ENCODE measurements around the gene ZNF438.

Gene ZNF438

GRCh38 chr10:30897048-30897447, 134.6 kb downstream of the ZNF438 start:
- no peak for DNase-seq (ENCODE audit: low read depth)
- no peak for TF ChIP-seq CTCF (IDR thresholded peaks at IDR 0.05; ENCODE audit: insufficient read depth, low read depth, low read length, missing control alignments)
- H3K4me3 ChIP-seq (ENCODE audit: low read depth, low read length), result no peak overlapping the region

- no peak for TF ChIP-seq CTCF (IDR thresholded peaks at IDR 0.05; ENCODE audit: insufficient read depth, low read depth, low read length, missing control alignments)
- DNase-seq (ENCODE audit: low read depth), result no peak
- H3K4me3 ChIP-seq (ENCODE audit: low read depth, low read length), result no peak overlapping the region
Measured at GRCh38 chr10:30894221-30894620, 137.4 kb downstream of the ZNF438 start.

GRCh38 chr10:30893208-30893607, 138.5 kb downstream of the ZNF438 start:
- TF ChIP-seq CTCF (IDR thresholded peaks at IDR 0.05; ENCODE audit: insufficient read depth, low read depth, low read length, missing control alignments), result no peak
- DNase-seq (ENCODE audit: low read depth), result no peak
- no peak overlapping the region for H3K4me3 ChIP-seq (ENCODE audit: low read depth, low read length)

- no peak for TF ChIP-seq CTCF (IDR thresholded peaks at IDR 0.05; ENCODE audit: insufficient read depth, low read depth, low read length, missing control alignments)
- no peak overlapping the region for H3K4me3 ChIP-seq (ENCODE audit: low read depth, low read length)
- DNase-seq (ENCODE audit: low read depth), result no peak
Measured at GRCh38 chr10:30887839-30888238, 143.8 kb downstream of the ZNF438 start.

GRCh38 chr10:30885423-30885822, 146.2 kb downstream of the ZNF438 start:
- TF ChIP-seq CTCF (IDR thresholded peaks at IDR 0.05; ENCODE audit: insufficient read depth, low read depth, low read length, missing control alignments), result no peak
- no peak overlapping the region for H3K4me3 ChIP-seq (ENCODE audit: low read depth, low read length)
- DNase-seq (ENCODE audit: low read depth), result no peak

GRCh38 chr10:30883751-30884150, 147.9 kb downstream of the ZNF438 start:
- DNase-seq (ENCODE audit: low read depth), result no peak
- no peak for TF ChIP-seq CTCF (IDR thresholded peaks at IDR 0.05; ENCODE audit: insufficient read depth, low read depth, low read length, missing control alignments)
- no peak overlapping the region for H3K4me3 ChIP-seq (ENCODE audit: low read depth, low read length)

GRCh38 chr10:30883116-30883515, 148.5 kb downstream of the ZNF438 start:
- TF ChIP-seq CTCF (IDR thresholded peaks at IDR 0.05; ENCODE audit: insufficient read depth, low read depth, low read length, missing control alignments), result no peak
- H3K4me3 ChIP-seq (ENCODE audit: low read depth, low read length), result no peak overlapping the region
- no peak for DNase-seq (ENCODE audit: low read depth)

Measured in GM12865 (cell line).